HEK293 (cell line): ENCODE data around the gene C1orf198.
A peak's percentile ranks its signal among the peaks of the same experiment; 100 is the strongest.

Experiments
- ATF2 ChIP-seq: fragments of 450-650 bp; formaldehyde crosslinking; IDR thresholded peaks from 2 replicates; pipeline ENCODE4 v1.5.1; 2016; ENCODE audit warnings: missing biosample characterization, missing genetic modification characterization, low read depth
- BCL11A ChIP-seq: fragments of 450-650 bp; formaldehyde crosslinking; IDR thresholded peaks from 2 replicates; pipeline ENCODE4 v1.5.1; 2016; ENCODE audit warnings: low read depth, missing biosample characterization, missing genetic modification characterization
- ELK4 ChIP-seq: IDR thresholded peaks from 2 replicates; pipeline ENCODE4 v1.6.1; 2011; ENCODE audit warnings: mild to moderate bottlenecking, low read depth, low read length, borderline replicate concordance
- GFI1B ChIP-seq: fragments of 450-650 bp; formaldehyde crosslinking; IDR thresholded peaks from 2 replicates; pipeline ENCODE4 v1.5.1; 2016; ENCODE audit warnings: missing biosample characterization, missing genetic modification characterization
- HOXD13 ChIP-seq: sonication (generic); formaldehyde crosslinking; IDR thresholded peaks from 2 replicates; pipeline ENCODE4 v1.8.0; 2022; ENCODE audit warnings: missing genetic modification reagents, borderline replicate concordance
- IKZF3 ChIP-seq: fragments of 450-650 bp; IDR thresholded peaks from 2 replicates; pipeline ENCODE4 v1.5.0; 2018; ENCODE audit warnings: missing biosample characterization, mild to moderate bottlenecking, missing genetic modification characterization, moderate library complexity
- INSM2 ChIP-seq: fragments of 450-650 bp; formaldehyde crosslinking; IDR thresholded peaks from 2 replicates; pipeline ENCODE4 v1.5.1; 2016; ENCODE audit warnings: missing biosample characterization, missing genetic modification characterization
- KLF16 ChIP-seq: fragments of 450-650 bp; formaldehyde crosslinking; IDR thresholded peaks from 2 replicates; pipeline ENCODE4 v1.5.1; 2017; ENCODE audit warnings: missing biosample characterization, missing genetic modification characterization
- OSR2 ChIP-seq: fragments of 450-650 bp; formaldehyde crosslinking; IDR thresholded peaks from 2 replicates; pipeline ENCODE4 v1.5.1; 2016; ENCODE audit warnings: missing biosample characterization, missing genetic modification characterization
- PRDM10 ChIP-seq: fragments of 450-650 bp; formaldehyde crosslinking; IDR thresholded peaks from 2 replicates; pipeline ENCODE4 v1.5.1; 2016; ENCODE audit warnings: missing biosample characterization, missing genetic modification characterization
- WT1 ChIP-seq: fragments of 450-650 bp; formaldehyde crosslinking; IDR thresholded peaks from 2 replicates; pipeline ENCODE4 v1.5.1; 2016; ENCODE audit warnings: missing biosample characterization, missing genetic modification characterization
- ZBTB17 ChIP-seq: fragments of 450-650 bp; formaldehyde crosslinking; IDR thresholded peaks from 2 replicates; pipeline ENCODE4 v1.5.1; 2016; ENCODE audit warnings: missing biosample characterization, missing genetic modification characterization
- ZBTB48 ChIP-seq: fragments of 450-650 bp; formaldehyde crosslinking; IDR thresholded peaks from 2 replicates; pipeline ENCODE4 v1.5.1; 2016; ENCODE audit warnings: missing biosample characterization, missing genetic modification characterization
- ZBTB8A ChIP-seq: fragments of 450-650 bp; formaldehyde crosslinking; IDR thresholded peaks from 2 replicates; pipeline ENCODE4 v1.5.1; 2016; ENCODE audit warnings: missing biosample characterization, missing genetic modification characterization
- ZEB2 ChIP-seq: fragments of 450-650 bp; formaldehyde crosslinking; IDR thresholded peaks from 2 replicates; pipeline ENCODE4 v1.5.1; 2016; ENCODE audit warnings: missing biosample characterization, missing genetic modification characterization
- ZIC2 ChIP-seq: fragments of 450-650 bp; formaldehyde crosslinking; IDR thresholded peaks from 2 replicates; pipeline ENCODE4 v1.5.1; 2016; ENCODE audit warnings: missing biosample characterization, missing genetic modification characterization
- ZNF202 ChIP-seq: fragments of 450-650 bp; formaldehyde crosslinking; IDR thresholded peaks from 2 replicates; pipeline ENCODE4 v1.5.1; 2016; ENCODE audit warnings: missing biosample characterization, missing genetic modification characterization, borderline replicate concordance
- ZNF366 ChIP-seq: fragments of 450-650 bp; formaldehyde crosslinking; conservative IDR thresholded peaks from 2 replicates; pipeline ENCODE4 v1.5.1; 2016; ENCODE audit warnings: missing biosample characterization, missing genetic modification characterization
- ZNF426 ChIP-seq: fragments of 450-650 bp; formaldehyde crosslinking; IDR thresholded peaks from 2 replicates; pipeline ENCODE4 v1.5.1; 2017; ENCODE audit warnings: missing biosample characterization, missing genetic modification characterization, mild to moderate bottlenecking, inconsistent platforms, moderate library complexity
- ZNF518A ChIP-seq: fragments of 450-650 bp; formaldehyde crosslinking; conservative IDR thresholded peaks from 2 replicates; pipeline ENCODE4 v1.5.1; 2016; ENCODE audit warnings: low read depth, missing biosample characterization, missing genetic modification characterization
- ZNF580 ChIP-seq: fragments of 450-650 bp; formaldehyde crosslinking; IDR thresholded peaks from 2 replicates; pipeline ENCODE4 v1.5.1; 2016; ENCODE audit warnings: missing biosample characterization, missing genetic modification characterization
- ZNF600 ChIP-seq: fragments of 450-650 bp; formaldehyde crosslinking; IDR thresholded peaks from 2 replicates; pipeline ENCODE4 v1.5.1; 2016; ENCODE audit warnings: missing biosample characterization, missing genetic modification characterization
- ZNF629 ChIP-seq: fragments of 450-650 bp; formaldehyde crosslinking; IDR thresholded peaks from 2 replicates; pipeline ENCODE4 v1.5.1; 2017; ENCODE audit warnings: missing biosample characterization, missing genetic modification characterization
- ZNF654 ChIP-seq: fragments of 450-650 bp; formaldehyde crosslinking; IDR thresholded peaks from 2 replicates; pipeline ENCODE4 v1.5.1; 2016; ENCODE audit warnings: low read depth, missing biosample characterization, missing genetic modification characterization
- ZNF660 ChIP-seq: fragments of 450-650 bp; IDR thresholded peaks from 2 replicates; pipeline ENCODE4 v1.5.1; 2018; ENCODE audit warnings: missing biosample characterization, mild to moderate bottlenecking, missing genetic modification characterization

Gene C1orf198

GRCh38 chr1:230858918-230859729 lies 9.2 kb downstream of the C1orf198 start (continued):
- TF ChIP-seq WT1: 0 out of 2 replicates have a peak, but pooled peaks have one; percentile 16
- peak; percentile 15; the same call in 1 of the 2 replicates for TF ChIP-seq KLF16 (tag by site-specific recombination)
- no peak for TF ChIP-seq ZNF580 (tag by site-specific recombination)
- peak; percentile 55; the same call in 1 of the 2 replicates for TF ChIP-seq INSM2 (tag by site-specific recombination)
- TF ChIP-seq GFI1B: peak; percentile 20; the same call in 1 of the 2 replicates
- TF ChIP-seq OSR2 (tag by site-specific recombination): peak; percentile 64; the same call in 1 of the 2 replicates
- TF ChIP-seq BCL11A: peak; percentile 41; the same call in 1 of the 2 replicates
- no peak for TF ChIP-seq ZNF660
- TF ChIP-seq HOXD13 (CRISPR knock-in tag): no peak; the same call in 1 of the 2 replicates
- TF ChIP-seq ZNF600: 0 out of 2 replicates have a peak, but pooled peaks have one; percentile 18
- TF ChIP-seq ZNF518A (tag by site-specific recombination): 0 out of 2 replicates have a peak, but pooled peaks have one; percentile 24
- no peak for TF ChIP-seq ZNF654 (tag by site-specific recombination)
- 0 out of 2 replicates have a peak, but pooled peaks have one; percentile 46 for TF ChIP-seq ATF2 (tag by site-specific recombination)
- no peak for TF ChIP-seq ZNF202 (tag by site-specific recombination)
- TF ChIP-seq ZBTB48 (tag by site-specific recombination): peak; percentile 36; the same call in 1 of the 2 replicates
- no peak for TF ChIP-seq ELK4
- TF ChIP-seq ZNF426: no peak
- TF ChIP-seq ZEB2 (tag by site-specific recombination): peak; percentile 86
- TF ChIP-seq IKZF3 (tag by site-specific recombination): 0 out of 2 replicates have a peak, but pooled peaks have one; percentile 55
- peak; percentile 50; the same call in 1 of the 2 replicates for TF ChIP-seq ZNF366 (tag by site-specific recombination)
- TF ChIP-seq PRDM10 (tag by site-specific recombination): 0 out of 2 replicates have a peak, but pooled peaks have one; percentile 26
- TF ChIP-seq ZBTB17 (tag by site-specific recombination): 0 out of 2 replicates have a peak, but pooled peaks have one; percentile 23
- peak; percentile 58 for TF ChIP-seq ZIC2 (tag by site-specific recombination)
- TF ChIP-seq ZBTB8A (tag by site-specific recombination): 0 out of 2 replicates have a peak, but pooled peaks have one; percentile 27
- peak; percentile 85 for TF ChIP-seq ZNF629 (tag by site-specific recombination)
